WTC11 (cell line): Measurements from ENCODE around the gene INPP4A. TPM values are rescaled to one million over a fixed set of nuclear protein-coding genes. Genes with fewer than 3 reads are reported as not detected.

Experiments used
- ATAC-seq: fragments of 200-7000 bp; cut with Tn5 transposase; 2 replicates; pipeline ENCODE4 v1.10.0; 2021; ENCODE audit warnings: mild to moderate bottlenecking, moderate library complexity
- CTCF ChIA-PET: fragments of 300-600 bp; sonication (Branson Sonifier 250); formaldehyde crosslinking; loops from one replicate; lab custom pipeline; 2021; ENCODE audit warnings: antibody characterized with exemption; lab: Charles Lee
- POLR2A ChIA-PET: fragments of 350-600 bp; sonication (Branson Sonifier 250); formaldehyde crosslinking; loops from one replicate; lab custom pipeline; 2021; ENCODE audit warnings: antibody characterized with exemption; lab: Charles Lee
- DNase-seq: peaks from one replicate; pipeline ENCODE4 v3.0.0; 2021; ENCODE audit warnings: low spot score
- H3K27ac Mint-ChIP-seq: 2 replicates; pipeline ENCODE4 v1.8.0; 2021; ENCODE audit warnings: mixed read lengths
- H3K27me3 Mint-ChIP-seq: 2 replicates; pipeline ENCODE4 v1.8.0; 2021; ENCODE audit warnings: low read depth, mild to moderate bottlenecking, moderate library complexity, mixed read lengths
- H3K36me3 Mint-ChIP-seq: 2 replicates; pipeline ENCODE4 v1.8.0; 2021; ENCODE audit warnings: mixed read lengths
- H3K4me1 Mint-ChIP-seq: 2 replicates; pipeline ENCODE4 v1.8.0; 2022; ENCODE audit warnings: mixed read lengths
- H3K4me3 Mint-ChIP-seq: 2 replicates; pipeline ENCODE4 v1.8.0; 2021; ENCODE audit warnings: mild to moderate bottlenecking, moderate library complexity, mixed read lengths
- H3K9me3 Mint-ChIP-seq: 2 replicates; pipeline ENCODE4 v1.8.0; 2021; ENCODE audit warnings: mixed read lengths
- CBFB ChIP-seq: sonication (generic); formaldehyde crosslinking; IDR thresholded peaks from 2 replicates; pipeline ENCODE4 v1.8.1; 2022; ENCODE audit warnings: mild to moderate bottlenecking, low read depth, missing genetic modification reagents
- FOXJ3 ChIP-seq: sonication (generic); formaldehyde crosslinking; IDR thresholded peaks from 2 replicates; pipeline ENCODE4 v1.9.0; 2021; ENCODE audit warnings: missing genetic modification reagents, mild to moderate bottlenecking, borderline replicate concordance
- KAT7 ChIP-seq: sonication (generic); formaldehyde crosslinking; IDR thresholded peaks from 2 replicates; pipeline ENCODE4 v1.8.1; 2023; ENCODE audit warnings: missing genetic modification reagents, mild to moderate bottlenecking, borderline replicate concordance
- MYBL2 ChIP-seq: sonication (generic); formaldehyde crosslinking; IDR thresholded peaks from 2 replicates; pipeline ENCODE4 v1.8.1; 2023; ENCODE audit warnings: mild to moderate bottlenecking, moderate library complexity, missing genetic modification reagents
- NR1H2 ChIP-seq: sonication (generic); formaldehyde crosslinking; IDR thresholded peaks from 2 replicates; pipeline ENCODE4 v1.9.0; 2021; ENCODE audit warnings: mild to moderate bottlenecking, moderate library complexity, missing genetic modification reagents
- NR2C2 ChIP-seq: sonication (generic); formaldehyde crosslinking; IDR thresholded peaks from 2 replicates; pipeline ENCODE4 v1.8.0; 2022; ENCODE audit warnings: mild to moderate bottlenecking, missing genetic modification reagents
- PRRX2 ChIP-seq: fragments of 250-450 bp; sonication (Bioruptor Pico); IDR thresholded peaks from 2 replicates; pipeline ENCODE4 v1.8.0; 2021; ENCODE audit warnings: mild to moderate bottlenecking
- SMAD3 ChIP-seq: sonication (generic); formaldehyde crosslinking; IDR thresholded peaks from 2 replicates; pipeline ENCODE4 v1.8.0; 2022; ENCODE audit warnings: missing genetic modification reagents, mild to moderate bottlenecking, borderline replicate concordance
- SOX15 ChIP-seq: fragments of 250-450 bp; sonication (Bioruptor Pico); IDR thresholded peaks from 2 replicates; pipeline ENCODE4 v1.9.0; 2021; ENCODE audit warnings: mild to moderate bottlenecking
- ZBTB21 ChIP-seq: sonication (generic); formaldehyde crosslinking; IDR thresholded peaks from 2 replicates; pipeline ENCODE4 v1.8.1; 2023; ENCODE audit warnings: mild to moderate bottlenecking, missing genetic modification reagents, borderline replicate concordance
- ZNF138 ChIP-seq: sonication (generic); formaldehyde crosslinking; conservative IDR thresholded peaks from 2 replicates; pipeline ENCODE4 v1.8.1; 2022; ENCODE audit warnings: mild to moderate bottlenecking, moderate library complexity, missing genetic modification reagents
- ZNF232 ChIP-seq: sonication (generic); formaldehyde crosslinking; IDR thresholded peaks from 2 replicates; pipeline ENCODE4 v1.8.0; 2022; ENCODE audit warnings: mild to moderate bottlenecking, missing genetic modification reagents
- ZNF263 ChIP-seq: sonication (generic); formaldehyde crosslinking; IDR thresholded peaks from 2 replicates; pipeline ENCODE4 v1.8.1; 2022; ENCODE audit warnings: low read depth, mild to moderate bottlenecking, moderate library complexity, missing genetic modification reagents
- ZNF317 ChIP-seq: sonication (generic); formaldehyde crosslinking; IDR thresholded peaks from 2 replicates; pipeline ENCODE4 v1.8.1; 2023; ENCODE audit warnings: low read depth, mild to moderate bottlenecking, moderate library complexity, missing genetic modification reagents, borderline replicate concordance
- total RNA-seq: library from RNA; stranded (reverse); gene quantifications from 3 replicates; pipeline ENCODE4 v1.2.3, GENCODE V29; 2021
- TF ChIP-seq, protein P1 (sequence below): fragments of 250-450 bp; sonication (Bioruptor Pico); IDR thresholded peaks from 2 replicates; pipeline ENCODE4 v1.9.0; 2021; ENCODE audit warnings: mild to moderate bottlenecking
- TF ChIP-seq, protein P2 (sequence below): fragments of 250-450 bp; sonication (Bioruptor Pico); IDR thresholded peaks from 2 replicates; pipeline ENCODE4 v1.9.0; 2021; ENCODE audit warnings: moderate library complexity, mild to moderate bottlenecking, inconsistent platforms, borderline replicate concordance
- TF ChIP-seq, protein P3 (sequence below): sonication (generic); formaldehyde crosslinking; conservative IDR thresholded peaks from 2 replicates; pipeline ENCODE4 v1.8.1; 2023; ENCODE audit warnings: mild to moderate bottlenecking, low read depth, missing genetic modification reagents, moderate library complexity
- TF ChIP-seq, protein P4 (sequence below): sonication (generic); formaldehyde crosslinking; IDR thresholded peaks from 2 replicates; pipeline ENCODE4 v1.8.0; 2022; ENCODE audit warnings: mild to moderate bottlenecking, missing genetic modification reagents

The INPP4A gene
- total RNA-seq, 1 experiment from 2014 or later: 38.3 TPM

DNA sequence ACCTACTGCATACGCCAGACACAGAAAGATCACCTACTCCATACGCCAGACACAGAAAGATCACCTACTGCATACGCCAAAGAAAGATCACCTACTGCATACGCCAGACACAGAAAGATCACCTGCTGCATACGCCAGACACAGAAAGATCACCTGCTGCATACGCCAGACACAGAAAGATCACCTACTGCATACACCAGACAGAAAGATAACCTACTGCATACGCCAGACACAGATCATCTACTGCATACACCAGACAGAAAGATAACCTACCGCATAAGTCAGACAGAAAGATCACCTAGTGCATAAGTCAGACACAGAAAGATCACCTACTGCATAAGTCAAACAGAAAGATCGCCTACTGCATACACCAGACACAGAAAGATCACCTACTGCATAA is 137.9 kb downstream of the INPP4A start:
- Mint-ChIP-seq H3K9me3 (no peaks in the 10 kb centered on the region), H3K27ac (no peak overlapping the region), H3K27me3 (no peaks in the 10 kb centered on the region), H3K4me3 (no peak overlapping the region), H3K36me3 (peaks cover 13% of the 10 kb centered on the region; the same call in 1 of the 2 replicates), H3K4me1 (no peaks in the 10 kb centered on the region)
- ChIA-PET POLR2A (no interaction called here), CTCF (no interaction called here)
- DNase-seq: no peak
- ATAC-seq: no peak
- TF ChIP-seq ZNF138 (no peak), CBFB (CRISPR knock-in tag) (no peak), ZNF263 (CRISPR knock-in tag) (no peak), NR2C2 (CRISPR knock-in tag) (no peak), ZNF232 (CRISPR knock-in tag) (no peak), KAT7 (CRISPR knock-in tag) (no peak), FOXJ3 (CRISPR knock-in tag) (no peak), PRRX2 (CRISPR knock-in tag) (no peak), MYBL2 (CRISPR knock-in tag) (no peak), SOX15 (CRISPR knock-in tag) (no peak), ZNF317 (CRISPR knock-in tag) (no peak), ZBTB21 (CRISPR knock-in tag) (no peak)
- TF ChIP-seq, protein P1, sequence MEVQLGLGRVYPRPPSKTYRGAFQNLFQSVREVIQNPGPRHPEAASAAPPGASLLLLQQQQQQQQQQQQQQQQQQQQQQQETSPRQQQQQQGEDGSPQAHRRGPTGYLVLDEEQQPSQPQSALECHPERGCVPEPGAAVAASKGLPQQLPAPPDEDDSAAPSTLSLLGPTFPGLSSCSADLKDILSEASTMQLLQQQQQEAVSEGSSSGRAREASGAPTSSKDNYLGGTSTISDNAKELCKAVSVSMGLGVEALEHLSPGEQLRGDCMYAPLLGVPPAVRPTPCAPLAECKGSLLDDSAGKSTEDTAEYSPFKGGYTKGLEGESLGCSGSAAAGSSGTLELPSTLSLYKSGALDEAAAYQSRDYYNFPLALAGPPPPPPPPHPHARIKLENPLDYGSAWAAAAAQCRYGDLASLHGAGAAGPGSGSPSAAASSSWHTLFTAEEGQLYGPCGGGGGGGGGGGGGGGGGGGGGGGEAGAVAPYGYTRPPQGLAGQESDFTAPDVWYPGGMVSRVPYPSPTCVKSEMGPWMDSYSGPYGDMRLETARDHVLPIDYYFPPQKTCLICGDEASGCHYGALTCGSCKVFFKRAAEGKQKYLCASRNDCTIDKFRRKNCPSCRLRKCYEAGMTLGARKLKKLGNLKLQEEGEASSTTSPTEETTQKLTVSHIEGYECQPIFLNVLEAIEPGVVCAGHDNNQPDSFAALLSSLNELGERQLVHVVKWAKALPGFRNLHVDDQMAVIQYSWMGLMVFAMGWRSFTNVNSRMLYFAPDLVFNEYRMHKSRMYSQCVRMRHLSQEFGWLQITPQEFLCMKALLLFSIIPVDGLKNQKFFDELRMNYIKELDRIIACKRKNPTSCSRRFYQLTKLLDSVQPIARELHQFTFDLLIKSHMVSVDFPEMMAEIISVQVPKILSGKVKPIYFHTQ (CRISPR knock-in tag): no peak
- TF ChIP-seq, protein P2, sequence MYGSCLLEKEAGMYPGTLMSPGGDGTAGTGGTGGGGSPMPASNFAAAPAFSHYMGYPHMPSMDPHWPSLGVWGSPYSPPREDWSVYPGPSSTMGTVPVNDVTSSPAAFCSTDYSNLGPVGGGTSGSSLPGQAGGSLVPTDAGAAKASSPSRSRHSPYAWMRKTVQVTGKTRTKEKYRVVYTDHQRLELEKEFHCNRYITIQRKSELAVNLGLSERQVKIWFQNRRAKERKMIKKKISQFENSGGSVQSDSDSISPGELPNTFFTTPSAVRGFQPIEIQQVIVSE (CRISPR knock-in tag): no peak
- TF ChIP-seq, protein P3, sequence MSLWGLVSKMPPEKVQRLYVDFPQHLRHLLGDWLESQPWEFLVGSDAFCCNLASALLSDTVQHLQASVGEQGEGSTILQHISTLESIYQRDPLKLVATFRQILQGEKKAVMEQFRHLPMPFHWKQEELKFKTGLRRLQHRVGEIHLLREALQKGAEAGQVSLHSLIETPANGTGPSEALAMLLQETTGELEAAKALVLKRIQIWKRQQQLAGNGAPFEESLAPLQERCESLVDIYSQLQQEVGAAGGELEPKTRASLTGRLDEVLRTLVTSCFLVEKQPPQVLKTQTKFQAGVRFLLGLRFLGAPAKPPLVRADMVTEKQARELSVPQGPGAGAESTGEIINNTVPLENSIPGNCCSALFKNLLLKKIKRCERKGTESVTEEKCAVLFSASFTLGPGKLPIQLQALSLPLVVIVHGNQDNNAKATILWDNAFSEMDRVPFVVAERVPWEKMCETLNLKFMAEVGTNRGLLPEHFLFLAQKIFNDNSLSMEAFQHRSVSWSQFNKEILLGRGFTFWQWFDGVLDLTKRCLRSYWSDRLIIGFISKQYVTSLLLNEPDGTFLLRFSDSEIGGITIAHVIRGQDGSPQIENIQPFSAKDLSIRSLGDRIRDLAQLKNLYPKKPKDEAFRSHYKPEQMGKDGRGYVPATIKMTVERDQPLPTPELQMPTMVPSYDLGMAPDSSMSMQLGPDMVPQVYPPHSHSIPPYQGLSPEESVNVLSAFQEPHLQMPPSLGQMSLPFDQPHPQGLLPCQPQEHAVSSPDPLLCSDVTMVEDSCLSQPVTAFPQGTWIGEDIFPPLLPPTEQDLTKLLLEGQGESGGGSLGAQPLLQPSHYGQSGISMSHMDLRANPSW (CRISPR knock-in tag): no peak

DNA sequence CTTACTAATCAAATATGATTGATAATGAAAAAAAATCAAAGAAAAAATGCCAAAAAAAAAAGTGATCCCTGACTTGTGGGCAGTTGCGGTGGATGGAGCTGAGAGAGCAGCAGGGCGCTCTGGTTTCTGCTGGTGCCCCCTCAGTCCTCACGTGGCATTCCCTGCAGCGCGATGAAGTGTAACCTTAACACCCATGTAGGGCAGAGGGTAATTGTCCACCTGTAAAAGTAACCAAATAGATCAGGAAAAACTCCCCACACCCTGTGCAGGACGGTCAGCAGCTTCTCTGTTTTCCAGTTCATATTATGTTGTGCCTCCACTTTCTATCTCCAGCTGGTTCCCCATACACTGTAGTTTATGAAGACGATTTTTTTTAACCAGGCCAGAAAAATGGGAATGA is 138.6 kb downstream of the INPP4A start:
- Mint-ChIP-seq H3K9me3 (no peaks in the 10 kb centered on the region), H3K4me3 (no peak overlapping the region), H3K27me3 (no peaks in the 10 kb centered on the region)
- CTCF ChIA-PET: interaction anchor here (1.4 kb wide), 1 partner anchor 14 kb away, joined by 3 read pairs; no protein-coding TSS in a partner anchor
- TF ChIP-seq, protein P1 (CRISPR knock-in tag): no peak
- TF ChIP-seq NR1H2 (CRISPR knock-in tag) (no peak), SMAD3 (CRISPR knock-in tag) (no peak)
- TF ChIP-seq, protein P4, sequence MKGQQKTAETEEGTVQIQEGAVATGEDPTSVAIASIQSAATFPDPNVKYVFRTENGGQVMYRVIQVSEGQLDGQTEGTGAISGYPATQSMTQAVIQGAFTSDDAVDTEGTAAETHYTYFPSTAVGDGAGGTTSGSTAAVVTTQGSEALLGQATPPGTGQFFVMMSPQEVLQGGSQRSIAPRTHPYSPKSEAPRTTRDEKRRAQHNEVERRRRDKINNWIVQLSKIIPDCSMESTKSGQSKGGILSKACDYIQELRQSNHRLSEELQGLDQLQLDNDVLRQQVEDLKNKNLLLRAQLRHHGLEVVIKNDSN (CRISPR knock-in tag): no peak
- TF ChIP-seq, all 79 proteins: peak for 0
- H3K4me1 Mint-ChIP-seq: no peaks in the 10 kb centered on the region
- POLR2A ChIA-PET: no interaction called here
- ATAC-seq (no peak), DNase-seq (no peak)
- no peak overlapping the region for H3K27ac Mint-ChIP-seq
- peaks cover 9% of the 10 kb centered on the region; the same call in 1 of the 2 replicates for H3K36me3 Mint-ChIP-seq
